Caco-2 (cell line): ENCODE results near the gene MGAT3. TPM values are rescaled to one million over a fixed set of nuclear protein-coding genes. Genes with fewer than 3 reads are reported as not detected.

Experiments used
- BruUV-seq: library from RNA; stranded (reverse); fragments of 400-500 nt; replicated peaks from 2 replicates; lab custom pipeline; 2021; lab: Mats Ljungman, UMichigan
- CTCF ChIA-PET: fragments of 300-600 bp; sonication (Branson Sonifier 250); formaldehyde crosslinking; loops from one replicate; lab custom pipeline; 2022; ENCODE audit warnings: antibody characterized with exemption; lab: Charles Lee
- POLR2A ChIA-PET: fragments of 300-600 bp; sonication (Branson Sonifier 250); formaldehyde crosslinking; loops from one replicate; lab custom pipeline; 2022; ENCODE audit warnings: antibody characterized with exemption; lab: Charles Lee
- DNase-seq, 2 experiments: peaks; one replicate each; pipeline versions ENCODE4 v3.0.0 to v3.0.0-alpha.2; 2020 to 2022
- H3K27me3 ChIP-seq: replicated peaks from 2 replicates; pipeline ENCODE4 v1.6.0; 2011; ENCODE audit warnings: low read length; ENCODE audit not compliant: control insufficient read depth, insufficient read depth
- H3K36me3 ChIP-seq: 2 replicates; pipeline ENCODE4 v1.5.1; 2011; ENCODE audit warnings: low read length; ENCODE audit not compliant: control insufficient read depth, insufficient read depth
- H3K4me1 ChIP-seq: fragments of 250-450 bp; sonication (Bioruptor Pico); 2 replicates; pipeline ENCODE4 v1.5.1; 2020; ENCODE audit warnings: mild to moderate bottlenecking
- H3K4me3 ChIP-seq: 2 replicates; pipeline ENCODE4 v1.5.1; 2011; ENCODE audit warnings: low read depth, mild to moderate bottlenecking, control low read depth, low read length
- H3K9me3 ChIP-seq: fragments of 250-450 bp; sonication (Bioruptor Pico); 2 replicates; pipeline ENCODE4 v1.5.1; 2020; ENCODE audit warnings: mild to moderate bottlenecking, moderate library complexity
- H3K27ac Mint-ChIP-seq: one replicate; pipeline ENCODE4 v1.8.0; 2022; ENCODE audit warnings: mixed read lengths; ENCODE audit not compliant: unreplicated experiment
- H3K27me3 Mint-ChIP-seq: one replicate; pipeline ENCODE4 v1.8.0; 2022; ENCODE audit warnings: mixed read lengths; ENCODE audit not compliant: insufficient read depth, unreplicated experiment
- H3K36me3 Mint-ChIP-seq: one replicate; pipeline ENCODE4 v1.8.0; 2022; ENCODE audit warnings: mild to moderate bottlenecking, mixed read lengths; ENCODE audit not compliant: insufficient read depth, unreplicated experiment
- H3K4me1 Mint-ChIP-seq: one replicate; pipeline ENCODE4 v1.8.0; 2022; ENCODE audit warnings: low read depth, mixed read lengths; ENCODE audit not compliant: unreplicated experiment
- H3K4me3 Mint-ChIP-seq: one replicate; pipeline ENCODE4 v1.8.0; 2022; ENCODE audit warnings: mild to moderate bottlenecking, moderate library complexity, mixed read lengths; ENCODE audit not compliant: unreplicated experiment
- H3K9me3 Mint-ChIP-seq: one replicate; pipeline ENCODE4 v1.8.0; 2022; ENCODE audit warnings: mixed read lengths; ENCODE audit not compliant: unreplicated experiment
- CTCF ChIP-seq, 2 experiments: fragments of 200-600 bp in 1 of 2; IDR thresholded peaks; 1 replicate in 1 of 2; 2 replicates in 1 of 2; pipeline versions ENCODE4 v1.5.1 to v1.8.0; 2011 to 2022; ENCODE audit warnings: antibody characterized with exemption in 1 of 2, control low read depth in 1 of 2, inconsistent platforms in 1 of 2, low read depth in 1 of 2, low read length in 1 of 2, mild to moderate bottlenecking in 1 of 2, moderate library complexity in 1 of 2; ENCODE audit not compliant: insufficient read depth in 1 of 2, severe bottlenecking in 1 of 2, unreplicated experiment in 1 of 2
- intact Hi-C: fragments of 100-400 bp; cut with micrococcal nuclease; formaldehyde crosslinking; loops from one replicate; pipeline ENCODE4 v1.10.0; 2022; ENCODE audit not compliant: unreplicated experiment
- total RNA-seq: library from RNA; stranded (reverse); gene quantifications from 2 replicates; pipeline ENCODE4 v1.2.3, GENCODE V29; 2022

The MGAT3 gene
- total RNA-seq, 1 experiment from 2014 or later, result 16.6 TPM

- Histone ChIP-seq H3K4me3 (no peak overlapping the region), H3K36me3 (no peaks in the 10 kb centered on the region; the same call in none of the 2 replicates), H3K4me1 (peaks cover 4% of the 10 kb centered on the region; the same call in 1 of the 2 replicates), H3K27me3 (no peaks in the 10 kb centered on the region), H3K9me3 (no peaks in the 10 kb centered on the region)
- Mint-ChIP-seq H3K27me3 (no peaks in the 10 kb centered on the region), H3K9me3 (no peaks in the 10 kb centered on the region), H3K4me3 (no peak overlapping the region), H3K36me3 (peaks cover 7% of the 10 kb centered on the region), H3K4me1 (peaks cover 8% of the 10 kb centered on the region), H3K27ac (no peak overlapping the region)
- intact Hi-C loops, result no loop called here
- BruUV-seq, result no TSS peak
- POLR2A ChIA-PET, result no interaction called here
- CTCF ChIA-PET, result interaction anchor here (1.5 kb wide), 1 partner anchor 150 kb away, joined by 3 read pairs; no protein-coding TSS in a partner anchor
- no peak for TF ChIP-seq CTCF (IDR thresholded peaks at IDR 0.05; ENCODE audit: insufficient read depth in 1 of 2, low read depth in 1 of 2, low read length in 1 of 2, severe bottlenecking in 1 of 2, unreplicated experiment in 1 of 2)
- DNase-seq, result no peak
Observed at GRCh38 chr22:39481054-39481453, 24.2 kb downstream of the MGAT3 start.

- H3K4me3 Mint-ChIP-seq, result no peak overlapping the region
- CTCF ChIA-PET, result interaction anchor here (1.5 kb wide), 1 partner anchor 150 kb away, joined by 3 read pairs; no protein-coding TSS in a partner anchor
Observed at GRCh38 chr22:39481595-39481994, 24.8 kb downstream of the MGAT3 start.

GRCh38 chr22:39482768-39483167 is 26.0 kb downstream of the MGAT3 start:
- Mint-ChIP-seq H3K4me3 (no peak overlapping the region), H3K27me3 (no peaks in the 10 kb centered on the region), H3K4me1 (peaks cover 5% of the 10 kb centered on the region), H3K27ac (no peak overlapping the region), H3K9me3 (no peaks in the 10 kb centered on the region), H3K36me3 (peaks cover 4% of the 10 kb centered on the region)
- TF ChIP-seq CTCF (IDR thresholded peaks at IDR 0.05; ENCODE audit: insufficient read depth in 1 of 2, low read depth in 1 of 2, low read length in 1 of 2, severe bottlenecking in 1 of 2, unreplicated experiment in 1 of 2), result no peak
- no peaks in the 10 kb centered on the region for H3K36me3 ChIP-seq
- no peaks in the 10 kb centered on the region for H3K4me1 ChIP-seq
- no peaks in the 10 kb centered on the region for H3K9me3 ChIP-seq
- no peaks in the 10 kb centered on the region for H3K27me3 ChIP-seq
- H3K4me3 ChIP-seq, result no peak overlapping the region
- ChIA-PET POLR2A (interaction anchor here (1.0 kb wide), 1 partner anchor 19 kb away, joined by 3 read pairs; the partner anchor contains the start of gene MIEF1), CTCF (interaction anchor here (1.5 kb wide), 1 partner anchor 151 kb away, joined by 3 read pairs; no protein-coding TSS in a partner anchor)
- intact Hi-C loops, result no loop called here
- BruUV-seq, result no TSS peak
- no peak for DNase-seq

More at GRCh38 chr22:39481595-39481994, 24.8 kb downstream of the MGAT3 start:
- no peak overlapping the region for H3K4me3 ChIP-seq
- intact Hi-C loops, result no loop called here
- H3K9me3 Mint-ChIP-seq, result no peaks in the 10 kb centered on the region
- H3K4me1 Mint-ChIP-seq, result peaks cover 5% of the 10 kb centered on the region
- H3K27ac Mint-ChIP-seq, result no peak overlapping the region
- BruUV-seq, result no TSS peak
- H3K27me3 Mint-ChIP-seq, result no peaks in the 10 kb centered on the region
- H3K36me3 Mint-ChIP-seq, result peaks cover 7% of the 10 kb centered on the region
- POLR2A ChIA-PET, result no interaction called here
- H3K36me3 ChIP-seq, result no peaks in the 10 kb centered on the region; the same call in none of the 2 replicates
- no peak for DNase-seq
- no peaks in the 10 kb centered on the region for H3K27me3 ChIP-seq
- no peak for TF ChIP-seq CTCF (IDR thresholded peaks at IDR 0.05; ENCODE audit: insufficient read depth in 1 of 2, low read depth in 1 of 2, low read length in 1 of 2, severe bottlenecking in 1 of 2, unreplicated experiment in 1 of 2)
- H3K9me3 ChIP-seq, result no peaks in the 10 kb centered on the region
- H3K4me1 ChIP-seq, result no peaks in the 10 kb centered on the region
